Sigmoid colon (tissue), 4 donors: ENCODE results near the gene RHOB.
A peak's percentile ranks its signal among the peaks of the same experiment; 100 is the strongest.

ENCODE experiments used
- CTCF ChIP-seq, 4 experiments: fragments of 450-650 bp in 3 of 4; fragments of 200-600 bp in 1 of 4; IDR thresholded peaks; one replicate each; pipeline ENCODE4 v1.5.1; 2016 to 2019; ENCODE audit warnings: antibody characterized with exemption in 4 of 4, mild to moderate bottlenecking in 3 of 4, moderate library complexity in 2 of 4
- EP300 ChIP-seq, 4 donors: sonication (generic); formaldehyde crosslinking; IDR thresholded peaks; one replicate each; pipeline ENCODE4 v1.6.1; 2017; ENCODE audit warnings: antibody characterized with exemption in 4 of 4
- POLR2A ChIP-seq, 2 donors: fragments of 450-650 bp; IDR thresholded peaks; one replicate each; pipeline ENCODE4 v1.6.1; 2016; ENCODE audit warnings: antibody characterized with exemption in 2 of 2, mild to moderate bottlenecking in 2 of 2, moderate library complexity in 2 of 2
- POLR2AphosphoS5 ChIP-seq, 4 donors: sonication (generic); formaldehyde crosslinking; IDR thresholded peaks; one replicate each; pipeline ENCODE4 v1.6.1; 2017; ENCODE audit warnings: antibody characterized with exemption in 4 of 4

- TF ChIP-seq CTCF (IDR thresholded peaks at IDR 0.05) (no peak), POLR2A (IDR thresholded peaks at IDR 0.05) (no peak), POLR2AphosphoS5 (IDR thresholded peaks at IDR 0.05) (peak in 2 of 4 donors; percentile 33 to 63), EP300 (IDR thresholded peaks at IDR 0.05) (peak in 1 of 4 donors; percentile 5)
Observed at GRCh38 chr2:20491739-20492531, 45.1 kb downstream of the RHOB start.
